Fibroblast of villous mesenchyme (primary cell): ENCODE results near the gene ACCS. TPM values are rescaled to one million over a fixed set of nuclear protein-coding genes. Genes with fewer than 3 reads are reported as not detected.

Experiments
- DNase-seq: peaks from one replicate; pipeline ENCODE4 v3.0.0-alpha.2; 2010; ENCODE audit warnings: low read depth
- H3K4me3 ChIP-seq: 2 replicates; pipeline ENCODE4 v1.5.1; 2011; ENCODE audit warnings: low read depth, mild to moderate bottlenecking, low read length
- CTCF ChIP-seq: IDR thresholded peaks from 2 replicates; pipeline ENCODE4 v1.5.1; 2012; ENCODE audit warnings: low read depth, mild to moderate bottlenecking, low read length; ENCODE audit not compliant: insufficient read depth
- total RNA-seq: library from RNA; depleted of rRNA; stranded (reverse); fragments of >200 nt; gene quantifications from 2 replicates; pipeline ENCODE4 v1.2.3, GENCODE V29; 2012

The ACCS gene
- total RNA-seq, 1 donor = 18.6 TPM

- no peak for DNase-seq
- H3K4me3 ChIP-seq = no peak overlapping the region
- no peak for TF ChIP-seq CTCF
These were observed 6.9 kb downstream of the ACCS start for GRCh38 chr11:44072757-44073658.

GRCh38 chr11:44078794-44079193 lies 12.7 kb downstream of the ACCS start:
- TF ChIP-seq CTCF = no peak
- H3K4me3 ChIP-seq = no peak overlapping the region
- no peak for DNase-seq

- H3K4me3 ChIP-seq = no peak overlapping the region
- no peak for DNase-seq
- TF ChIP-seq CTCF = no peak
These were observed 13.3 kb downstream of the ACCS start for GRCh38 chr11:44079376-44079775.

- H3K4me3 ChIP-seq = no peak overlapping the region
- TF ChIP-seq CTCF = no peak
- no peak for DNase-seq
These were observed 14.9 kb downstream of the ACCS start for GRCh38 chr11:44080951-44081350.

GRCh38 chr11:44082645-44083044 lies 16.6 kb downstream of the ACCS start:
- DNase-seq = no peak
- H3K4me3 ChIP-seq = no peak overlapping the region
- TF ChIP-seq CTCF = no peak

- DNase-seq = no peak
- H3K4me3 ChIP-seq = no peak overlapping the region
- TF ChIP-seq CTCF = no peak
These were observed 17.4 kb downstream of the ACCS start for GRCh38 chr11:44083433-44083832.
